Activated CD4-positive, alpha-beta T cell treated with anti-CD3 and anti-CD28 coated beads for 24 hours (primary cell): Measurements from ENCODE around the gene RNF207.
A peak's percentile ranks its signal among the peaks of the same experiment; 100 is the strongest.

ENCODE experiments used
- DNase-seq, 2 donors: peaks; one replicate each; pipeline ENCODE4 v3.0.0-alpha.2; 2020; ENCODE audit warnings: low read depth in 2 of 2

RNF207 gene

DNA sequence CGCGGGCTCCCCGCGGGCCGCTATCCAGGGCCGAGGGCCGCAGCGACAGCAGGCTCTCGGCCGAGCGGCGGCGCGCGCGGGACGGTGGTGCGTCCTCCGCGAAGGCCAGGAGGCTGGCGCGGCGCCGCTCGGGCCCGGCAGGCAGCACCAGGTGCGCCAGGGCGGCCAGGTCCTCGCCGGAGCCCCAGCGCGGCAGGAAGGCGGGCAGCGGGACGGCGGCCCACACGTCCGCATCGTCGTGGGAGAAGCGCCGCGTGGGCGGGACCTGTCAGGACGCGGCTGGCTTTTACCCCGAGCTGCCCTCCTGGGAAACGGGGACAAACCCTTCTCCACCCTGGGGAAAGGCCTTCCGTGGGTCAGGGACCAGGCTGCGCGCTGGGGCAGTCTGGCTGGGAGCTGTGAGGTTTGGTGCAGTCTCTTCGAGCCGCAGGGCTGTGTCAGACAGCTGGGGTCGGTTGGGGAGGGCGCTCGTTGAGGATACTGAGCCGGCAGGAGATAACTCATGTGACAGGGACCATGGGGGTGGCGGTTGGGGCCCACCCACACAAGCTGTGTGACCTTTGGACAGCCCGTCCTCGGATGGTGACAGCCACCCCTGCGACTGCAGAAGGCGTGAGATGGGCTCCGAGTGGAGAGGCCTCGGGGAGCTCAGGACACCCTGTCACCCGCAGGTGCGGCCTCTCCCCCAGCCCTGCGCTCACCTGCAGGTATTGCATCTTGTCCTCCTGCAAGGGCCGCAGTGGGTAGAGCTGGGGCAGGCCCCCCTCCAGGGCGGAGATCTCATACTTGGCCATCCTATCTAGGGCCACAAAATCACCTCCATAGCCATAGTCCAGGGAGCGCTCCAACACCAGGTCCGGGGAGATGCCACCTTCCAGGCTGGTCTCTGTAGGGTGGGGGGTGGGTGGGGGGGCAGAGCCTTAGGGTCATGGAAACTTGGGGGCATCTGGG, 44.1 kb downstream of the RNF207 start:
- no peak for DNase-seq

DNA sequence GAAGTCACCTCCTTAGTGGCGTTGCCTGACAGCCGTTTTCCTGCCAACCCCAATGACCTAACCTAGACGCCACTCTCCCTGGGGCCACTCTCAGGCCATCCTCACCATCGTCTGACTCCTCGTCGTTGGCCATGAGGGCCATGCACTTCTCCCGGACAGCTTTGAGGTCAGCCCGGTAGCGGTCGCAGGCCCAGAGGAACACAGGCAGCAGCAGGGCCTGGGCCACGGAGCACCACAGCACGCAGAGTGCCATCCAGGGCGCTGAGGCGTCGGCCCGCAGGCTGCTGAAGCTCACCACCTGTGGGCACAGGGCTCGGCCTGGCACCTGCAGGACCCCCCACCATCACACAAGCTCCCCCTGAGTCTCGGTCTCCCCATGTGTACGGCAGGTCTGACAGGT, 45.3 kb downstream of the RNF207 start:
- DNase-seq: no peak

DNA sequence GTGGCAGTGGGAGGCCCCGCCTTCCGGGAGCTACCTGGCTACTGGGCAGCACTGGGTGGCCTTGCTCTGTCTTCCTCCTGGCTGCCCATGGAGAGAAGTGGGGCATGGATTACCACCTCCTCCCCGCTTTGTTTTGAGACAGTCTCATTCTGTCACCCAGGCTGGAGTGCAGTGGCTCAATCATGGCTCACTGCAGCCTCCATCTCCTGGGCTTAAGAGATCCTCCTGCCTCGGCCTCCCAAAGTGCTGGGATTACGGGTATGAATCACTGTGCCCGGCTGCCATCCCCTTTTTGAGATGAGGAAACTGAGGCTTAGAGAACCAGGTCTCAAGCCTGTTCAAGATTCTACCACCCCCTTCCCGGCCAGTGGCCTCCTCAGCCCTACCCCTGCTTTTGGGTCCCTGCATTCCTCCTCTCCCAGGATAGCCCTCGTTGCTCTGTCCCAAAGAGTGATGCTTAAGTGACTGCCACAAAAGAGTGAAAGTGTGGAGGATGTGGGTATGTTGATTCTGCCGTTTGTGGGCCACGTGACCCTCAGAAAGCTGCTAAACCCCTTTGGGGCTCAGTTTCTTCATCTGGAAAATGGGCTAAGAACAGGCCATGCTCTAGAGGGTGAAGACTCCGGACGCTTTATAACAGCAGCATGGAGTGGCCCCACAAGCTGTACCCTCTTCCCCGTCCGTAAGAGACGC, 45.9 kb downstream of the RNF207 start:
- DNase-seq: no peak

DNA sequence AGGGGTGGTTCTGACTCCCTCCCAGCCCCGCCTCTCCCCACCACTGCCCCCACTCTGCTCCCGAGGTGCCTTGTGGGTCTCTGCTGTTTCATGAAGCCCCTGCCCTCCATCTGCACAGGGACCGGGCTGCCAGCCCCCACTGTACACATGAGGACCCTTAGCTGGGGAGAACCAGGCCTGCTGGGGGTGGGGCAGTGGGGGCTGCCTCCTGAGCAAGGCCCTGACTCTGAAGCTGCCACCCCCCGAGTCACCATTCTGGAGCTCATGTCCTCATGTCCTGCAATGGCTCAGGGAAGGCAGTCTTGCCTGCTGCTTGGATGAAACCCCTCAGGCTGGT, 46.4 kb downstream of the RNF207 start:
- no peak for DNase-seq

DNA sequence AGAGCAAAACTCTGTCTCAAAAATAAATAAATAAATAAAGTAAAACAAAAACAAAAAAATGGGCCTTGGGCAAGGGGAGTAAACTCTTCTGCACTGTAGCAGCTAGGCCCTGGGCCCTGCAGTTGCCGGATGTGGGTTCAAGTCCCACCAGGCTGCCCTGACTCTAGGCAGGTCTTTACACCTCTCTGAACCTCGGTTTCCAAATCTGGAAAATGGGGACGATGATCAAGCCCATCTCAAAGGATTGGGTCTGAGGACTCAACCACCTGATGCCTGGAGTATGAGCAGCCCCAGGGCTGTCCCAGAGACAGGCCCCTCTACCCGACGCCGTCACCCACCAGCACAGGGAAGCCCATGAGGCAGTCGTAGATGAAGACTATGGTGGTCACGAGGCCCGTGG, 47.5 kb downstream of the RNF207 start:
- no peak for DNase-seq

DNA sequence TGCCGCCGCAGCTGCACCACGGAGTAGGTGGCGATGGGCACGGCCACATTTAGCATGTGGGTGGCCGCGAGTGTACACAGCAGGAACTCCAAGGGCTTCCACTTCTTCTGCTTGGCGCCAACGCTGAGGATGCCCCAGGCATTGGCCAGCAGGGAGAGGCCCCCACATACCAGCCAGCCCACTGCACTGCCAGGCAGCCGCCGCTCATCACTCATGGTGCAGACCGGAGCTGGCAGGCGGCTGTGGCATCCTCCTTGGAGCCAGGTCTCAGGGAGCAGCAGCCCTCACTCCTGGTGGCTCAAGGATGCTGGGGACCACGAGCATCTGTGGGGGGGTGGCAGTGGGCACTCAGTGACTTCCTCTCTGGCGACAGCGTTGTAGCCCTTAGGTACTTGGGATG, 48.8 kb downstream of the RNF207 start:
- no peak for DNase-seq

DNA sequence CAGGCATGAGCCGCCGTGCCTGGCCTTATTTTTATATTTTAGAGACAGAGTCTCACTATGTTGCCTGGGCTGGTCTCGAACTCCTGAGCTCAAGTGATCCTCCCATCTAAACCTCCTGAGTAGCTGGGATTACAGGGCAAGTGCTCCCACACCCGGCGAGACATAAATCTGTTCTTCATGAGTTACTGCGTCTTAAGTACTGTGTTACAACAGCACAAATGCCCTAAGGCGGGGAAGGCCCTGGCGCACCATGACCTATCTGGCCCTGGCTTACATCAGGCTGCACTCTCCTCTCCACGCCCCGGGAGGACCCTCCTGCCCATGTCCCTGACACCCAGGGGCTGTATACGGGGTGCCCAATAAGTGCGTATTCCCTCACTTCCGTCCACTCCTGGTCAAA, 50.7 kb downstream of the RNF207 start:
- no peak for DNase-seq

DNA sequence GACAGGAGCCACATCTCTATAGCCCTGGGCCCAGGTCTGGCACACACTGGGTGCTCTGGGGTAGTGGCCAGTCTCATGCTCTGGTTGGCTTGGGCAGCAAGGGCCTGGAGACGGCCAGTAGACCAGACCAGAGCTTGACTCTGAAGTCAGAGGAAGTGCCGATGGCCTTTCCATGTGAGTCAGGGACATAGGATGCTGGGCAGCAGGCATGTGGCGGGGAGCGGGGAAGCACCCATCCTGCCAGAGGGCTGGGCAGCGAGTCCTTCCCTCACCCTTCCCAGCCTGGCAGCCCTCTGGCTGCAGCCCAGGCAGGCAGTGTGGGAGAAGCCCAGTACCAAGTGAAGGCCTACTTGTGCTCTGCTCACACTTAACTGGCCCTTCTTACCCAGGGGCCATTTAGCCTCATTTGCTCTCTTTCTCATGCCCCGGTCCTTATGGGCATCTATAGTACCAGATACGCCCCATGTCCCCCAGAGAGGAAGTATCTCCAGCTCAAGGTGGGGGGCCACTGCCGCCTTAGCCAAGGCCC, 51.7 kb downstream of the RNF207 start:
- DNase-seq: no peak

DNA sequence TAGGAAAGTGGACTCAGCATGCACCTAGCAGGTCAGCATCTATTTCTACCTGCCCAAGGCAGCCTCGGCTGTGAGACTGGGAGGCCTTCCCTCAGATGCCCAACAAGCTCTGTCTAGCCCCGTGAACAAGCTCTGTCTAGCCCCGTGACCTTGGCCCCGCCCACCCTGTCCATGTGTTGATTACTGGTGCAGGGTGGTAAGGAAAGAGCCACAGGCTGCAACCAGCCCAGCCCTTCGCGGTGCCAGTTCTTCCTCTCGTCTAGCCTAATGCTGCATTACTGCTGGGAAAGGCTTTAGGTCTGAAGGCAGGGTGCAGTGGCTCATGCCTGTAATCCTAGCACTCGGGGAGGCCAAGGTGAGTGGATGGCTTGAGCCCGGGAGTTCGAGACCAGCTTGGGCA, 52.8 kb downstream of the RNF207 start:
- DNase-seq: no peak

DNA sequence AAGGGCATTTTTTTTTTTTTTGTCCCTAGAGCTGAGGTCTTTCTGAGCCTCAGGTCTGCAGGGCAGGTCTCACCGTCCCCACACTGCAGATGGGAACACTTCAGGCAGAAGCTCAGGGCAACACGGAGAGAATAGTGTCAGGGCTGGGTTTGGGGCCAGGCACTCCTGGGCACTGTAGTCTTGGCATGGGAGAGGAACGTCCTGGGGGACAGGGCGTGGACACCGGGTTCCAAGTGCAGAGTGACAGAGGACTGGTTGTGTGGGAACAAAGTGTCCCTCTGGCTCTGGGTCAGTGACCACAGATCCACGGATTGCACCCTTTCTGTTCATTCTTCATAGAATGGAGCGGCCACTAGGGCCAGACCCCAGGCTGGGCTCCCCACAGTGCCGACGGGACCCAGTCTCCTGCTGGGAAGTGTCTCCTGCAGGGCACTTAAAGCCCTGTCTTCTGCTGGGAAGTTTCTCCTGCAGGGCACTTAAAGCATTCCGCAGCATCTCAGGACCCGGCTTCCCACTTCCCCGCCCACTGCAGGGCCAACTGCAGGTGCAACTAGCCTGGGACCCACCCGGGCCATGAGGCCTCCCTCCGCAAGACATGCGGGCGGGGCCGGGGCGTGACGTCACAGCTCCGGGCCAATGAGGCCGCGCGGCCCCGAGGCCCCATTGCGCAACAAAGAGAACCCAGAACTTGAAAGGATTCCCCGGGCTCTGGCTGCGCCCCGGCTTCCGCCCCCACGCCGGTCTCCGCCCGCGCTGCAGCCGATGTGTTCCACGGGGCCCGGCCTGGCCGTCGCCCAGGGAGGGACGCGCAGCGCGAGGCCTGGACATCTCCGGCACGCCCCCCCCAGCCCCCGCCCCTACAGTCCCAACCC, 53.8 kb downstream of the RNF207 start:
- peak; percentile 45 to 68 for DNase-seq

DNA sequence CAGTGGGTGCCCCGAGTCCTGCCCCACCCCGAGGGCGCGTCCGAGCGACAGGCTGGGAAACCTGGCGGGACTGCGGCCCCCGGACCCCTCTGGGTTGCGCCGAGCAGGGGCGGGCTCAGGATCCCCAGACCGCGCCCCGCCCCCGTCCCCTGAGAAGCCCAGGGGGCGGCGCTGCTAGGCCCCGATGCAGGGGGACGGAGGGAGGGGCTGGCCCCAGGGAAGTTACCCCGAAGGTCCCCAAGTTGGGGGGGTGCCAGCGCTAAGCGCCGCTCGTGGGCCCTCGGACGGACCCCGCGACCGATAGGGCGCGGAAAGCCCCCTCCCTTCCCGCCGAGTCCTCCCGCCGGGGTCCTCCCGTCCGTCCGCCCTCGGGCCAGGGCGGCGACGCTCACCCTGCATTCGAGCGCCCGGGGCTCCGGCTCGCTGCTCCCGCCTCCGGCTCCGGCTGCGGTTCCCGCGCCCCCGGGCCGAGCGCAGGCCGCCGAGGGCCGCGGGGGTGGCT, 54.6 kb downstream of the RNF207 start:
- DNase-seq: no peak

DNA sequence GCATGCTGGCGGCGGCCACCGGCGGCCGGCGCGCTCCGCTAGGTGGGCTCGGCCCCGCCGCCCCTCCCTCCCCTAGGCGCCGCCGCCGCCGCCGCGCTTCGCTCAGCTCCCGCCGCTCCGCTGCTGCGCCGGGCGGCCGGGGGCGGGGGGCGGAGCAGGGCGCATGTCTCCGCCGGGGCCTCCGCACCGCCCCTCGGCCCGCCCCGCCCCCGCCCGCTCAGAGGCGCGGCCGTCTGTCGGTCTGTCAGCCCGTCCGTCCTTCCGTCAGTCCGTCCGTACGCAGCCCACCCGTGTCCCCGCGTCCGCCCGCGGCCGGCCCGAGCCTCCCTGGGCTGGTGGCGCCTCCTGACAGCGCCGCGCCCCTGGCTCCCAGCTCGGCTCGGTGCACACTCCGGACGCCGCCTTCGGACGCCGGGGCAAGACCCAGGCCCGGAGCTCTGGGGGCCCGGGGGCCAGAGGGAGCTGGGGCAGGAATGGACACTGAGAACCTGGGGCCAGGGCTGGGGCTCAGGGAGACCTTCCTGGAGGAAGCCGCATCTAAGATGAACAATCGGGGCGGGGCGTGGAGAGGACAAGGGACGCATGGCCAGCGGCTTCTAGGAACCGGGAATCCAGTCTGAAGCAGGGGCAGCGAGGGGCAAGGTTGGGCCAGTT, 55.2 kb downstream of the RNF207 start, which contains the start of gene GPR153:
Gene GPR153, minus strand, starts transcription at position 138 of the 654 bp plus-strand sequence. CDS start 6,193 bp downstream, outside the sequence.
- DNase-seq: peak; percentile 24 to 45

DNA sequence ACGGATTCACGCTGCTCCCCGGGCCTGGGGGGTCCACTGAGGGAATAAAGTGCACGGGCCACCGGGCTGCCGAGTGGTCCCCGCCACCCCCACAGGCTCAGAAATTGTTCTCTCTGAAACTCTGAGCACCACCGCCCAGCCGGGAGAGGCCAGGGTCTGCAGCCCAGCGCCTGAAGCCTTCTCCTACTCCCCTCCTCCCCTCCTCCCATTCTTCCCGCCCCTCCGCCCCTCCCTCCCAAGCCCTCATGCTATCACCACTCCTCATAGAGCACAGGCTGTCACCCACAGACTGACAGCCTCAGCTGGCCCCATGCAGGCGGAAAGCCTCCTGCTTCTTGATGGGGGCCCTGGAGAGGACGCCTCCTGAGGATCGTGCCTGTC, 55.7 kb downstream of the RNF207 start:
- no peak for DNase-seq

DNA sequence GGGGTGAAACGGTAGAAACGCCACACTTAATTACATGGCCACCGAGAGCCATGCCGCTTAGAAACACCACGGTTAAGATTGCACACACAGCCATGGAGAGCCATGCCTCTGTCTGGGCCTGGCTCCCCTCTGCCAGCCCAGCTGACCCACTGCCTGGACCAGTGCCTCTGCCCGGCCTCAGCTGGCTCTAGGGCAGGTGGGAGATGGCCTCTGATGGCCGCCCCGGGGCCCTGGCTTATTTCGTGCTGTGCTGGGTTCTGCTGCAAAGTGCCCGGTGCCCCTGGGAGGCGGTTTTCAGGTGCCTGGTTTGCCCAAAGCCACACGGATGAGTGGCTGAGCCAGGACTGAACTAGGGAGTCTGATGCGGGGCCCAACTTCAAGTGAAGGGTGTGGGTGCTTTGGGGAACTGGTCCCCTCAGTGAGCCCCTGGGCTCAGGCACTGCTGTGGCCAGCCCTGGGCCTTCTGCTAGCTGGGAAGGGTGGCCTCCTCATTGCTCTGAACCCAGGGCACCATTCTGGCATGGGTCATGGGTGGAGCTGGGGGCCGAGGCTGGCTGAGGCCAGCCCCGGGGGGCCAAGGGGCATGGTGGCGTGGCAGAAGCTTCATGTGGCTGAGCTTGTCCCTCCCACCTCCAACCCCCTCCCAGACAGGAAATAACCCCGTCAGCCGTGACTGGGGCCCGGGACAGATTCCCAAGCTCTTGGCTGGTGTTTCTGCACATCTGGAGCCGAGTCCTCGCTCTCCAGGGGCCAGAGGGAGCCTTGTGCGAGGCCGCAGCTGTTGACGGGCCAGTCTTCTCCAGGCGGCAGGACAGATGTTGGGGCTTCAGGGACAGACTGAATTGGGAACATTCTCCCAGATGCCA, 56.9 kb downstream of the RNF207 start:
- DNase-seq: no peak

DNA sequence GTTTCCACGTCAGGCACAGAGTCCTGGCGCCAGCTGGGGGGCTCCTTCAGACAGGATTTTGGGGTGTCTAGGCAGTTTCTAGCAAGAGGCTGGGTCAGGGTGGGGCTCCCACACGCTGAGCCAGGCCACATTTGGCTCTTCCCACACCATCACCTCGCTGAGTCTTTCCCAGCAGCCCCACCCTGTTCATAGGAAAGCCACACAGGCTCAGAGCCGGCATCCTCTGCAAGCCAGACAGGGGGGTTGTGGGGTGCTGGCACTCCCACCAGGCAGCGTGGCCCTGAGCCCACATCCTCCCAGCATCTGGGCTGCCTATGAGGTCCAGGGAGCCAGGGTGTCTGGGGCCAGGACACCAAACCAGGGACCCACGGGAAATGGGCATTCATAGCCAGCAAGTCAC, 57.8 kb downstream of the RNF207 start:
- no peak for DNase-seq

DNA sequence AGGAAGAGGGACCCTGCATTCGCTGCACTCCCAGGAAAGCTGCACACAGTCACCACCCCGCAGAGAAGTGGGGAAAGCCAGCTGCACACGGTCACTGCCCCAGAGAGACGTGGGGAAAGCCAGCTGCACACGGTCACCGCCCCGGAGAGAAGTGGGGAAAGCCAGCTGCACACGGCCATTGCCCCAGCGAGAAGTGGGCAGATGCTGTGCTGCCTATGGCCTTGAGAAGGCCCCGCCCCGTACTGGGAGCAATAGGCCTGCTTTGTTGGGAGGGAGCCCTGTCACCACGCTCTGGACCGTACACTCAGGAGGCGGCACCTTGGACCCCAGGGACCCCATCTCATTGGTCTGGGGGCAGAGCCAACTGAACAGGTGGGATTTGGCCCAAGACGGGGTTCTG, 59.2 kb downstream of the RNF207 start:
- DNase-seq: no peak

DNA sequence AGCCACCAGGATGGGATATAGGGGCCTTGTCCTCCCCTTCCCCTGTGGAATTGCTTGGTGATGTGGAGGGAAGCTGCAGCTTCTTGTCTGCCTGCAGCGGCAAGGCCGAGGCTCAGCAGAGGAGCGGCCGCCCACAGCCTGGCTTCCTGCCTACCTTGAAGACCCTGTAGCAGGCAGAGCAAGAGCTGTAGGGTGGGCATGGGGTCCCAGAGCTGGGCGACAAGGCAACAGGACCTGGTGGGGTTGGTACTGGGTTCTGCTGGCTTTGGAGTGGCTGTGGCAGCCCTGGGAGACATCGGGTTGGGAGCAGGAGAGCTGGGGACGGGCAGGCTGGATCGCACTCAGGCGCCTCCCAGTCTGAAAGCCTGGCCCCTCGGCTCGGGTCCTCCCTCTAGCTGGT, 60.7 kb downstream of the RNF207 start:
- no peak for DNase-seq

DNA sequence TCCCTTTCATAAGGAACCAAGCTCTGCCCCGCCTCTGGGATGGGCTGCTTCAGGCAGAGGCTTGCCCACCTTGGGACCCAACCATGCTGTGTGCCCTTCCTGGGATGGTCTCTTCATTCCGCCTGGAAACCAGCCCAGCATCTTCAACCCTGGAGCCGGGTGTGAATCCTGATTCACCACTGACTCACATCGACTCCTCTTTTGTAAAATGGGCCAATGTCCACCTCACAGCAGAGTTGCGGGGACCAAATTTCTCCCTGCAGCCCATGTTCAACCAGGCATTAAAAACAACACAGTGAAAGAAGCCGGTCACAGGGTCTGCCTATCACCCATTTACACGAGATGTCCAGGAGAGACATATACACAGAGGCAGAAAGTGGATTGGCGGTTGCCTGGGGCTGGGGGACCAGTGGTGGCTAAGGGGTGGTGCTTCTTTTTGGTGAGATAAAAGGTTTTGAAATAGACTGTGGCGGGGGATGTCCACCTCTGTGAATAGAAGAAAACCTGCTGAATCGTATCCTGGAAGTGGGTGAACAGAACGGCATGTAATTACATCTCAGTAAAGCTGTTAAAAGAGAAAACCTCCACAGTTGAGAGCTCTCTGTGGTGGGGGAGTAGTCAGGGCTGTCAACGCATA, 61.9 kb downstream of the RNF207 start:
- no peak for DNase-seq

DNA sequence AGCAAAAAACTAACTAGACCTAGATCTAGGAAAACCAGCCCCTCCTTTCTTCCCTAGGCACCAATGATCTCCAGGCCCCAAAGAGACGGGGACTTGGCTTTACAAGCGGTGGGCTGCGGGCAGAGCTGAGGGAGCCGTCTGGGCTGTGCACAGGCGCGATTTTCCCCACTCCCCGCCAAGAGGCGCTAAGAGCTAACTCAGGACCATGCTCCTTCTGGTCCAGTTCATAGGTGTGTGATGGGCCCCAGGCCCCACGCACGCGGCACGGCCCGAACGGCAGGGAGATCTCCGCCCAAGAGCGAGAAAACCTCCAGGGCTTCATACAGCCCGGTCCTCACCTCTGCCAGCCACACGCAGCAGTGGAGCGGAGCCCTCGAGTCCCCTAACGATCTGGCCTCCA, 62.5 kb downstream of the RNF207 start:
- no peak for DNase-seq

DNA sequence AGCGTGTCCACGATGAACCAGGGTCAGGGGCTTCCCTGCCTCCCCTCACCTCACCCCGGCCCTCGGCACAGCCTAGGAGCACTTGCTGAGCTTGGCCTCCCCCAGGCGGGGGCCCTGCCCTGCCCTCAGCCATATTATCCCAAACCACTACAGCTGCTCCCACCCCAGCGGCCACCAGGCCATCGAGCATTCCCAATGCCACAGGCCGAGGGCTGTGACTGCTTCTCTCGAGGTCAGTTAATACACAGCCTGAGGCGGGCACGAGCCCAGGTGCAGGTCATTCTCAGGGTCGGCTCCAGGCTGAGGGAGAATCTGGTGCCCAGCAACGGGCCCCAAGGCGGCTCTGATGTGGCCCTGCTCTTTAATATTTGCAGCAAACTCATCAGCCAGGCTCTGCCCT, 63.4 kb downstream of the RNF207 start:
- DNase-seq: no peak
